ENCODE results near the gene IRF2BPL.
"Not testable (repeated sequence)": the region's sequence is repeated elsewhere in the genome, so short reads cannot be mapped to it uniquely, and the experiment has no call there.

The IRF2BPL gene

GRCh38 chr14:77032844-77033621 lies 4.5 kb upstream of the IRF2BPL start:
- H3K4me3 Mint-ChIP-seq, result peak overlapping the region; percentile 90 to 99
- ATAC-seq (replicated peaks) (peak; percentile 49 to 53), DNase-seq (peak; percentile 60)
- H3K9me3 Mint-ChIP-seq, result no peaks in the 10 kb centered on the region
- peaks cover 1 to 5% of the 10 kb centered on the region in 2 donors for H3K36me3 Mint-ChIP-seq
- peaks cover 37 to 76% of the 10 kb centered on the region in 2 donors for H3K4me1 Mint-ChIP-seq
- H3K27ac Mint-ChIP-seq, result peak overlapping the region; percentile 99
- H3K27me3 Mint-ChIP-seq, result no peaks in the 10 kb centered on the region

GRCh38 chr14:77032491-77032843 lies 4.0 kb upstream of the IRF2BPL start:
- Mint-ChIP-seq H3K4me3 (peak overlapping the region; percentile 90 to 99), H3K27me3 (no peaks in the 10 kb centered on the region), H3K27ac (peak overlapping the region; percentile 99), H3K36me3 (peaks cover 1 to 5% of the 10 kb centered on the region in 2 donors), H3K9me3 (no peaks in the 10 kb centered on the region), H3K4me1 (peaks cover 32 to 70% of the 10 kb centered on the region in 2 donors)
- DNase-seq (no peak), ATAC-seq (replicated peaks) (no peak)

- H3K27ac Mint-ChIP-seq, result peak overlapping the region; percentile 99
- ATAC-seq (replicated peaks) (no peak), DNase-seq (no peak)
- no peaks in the 10 kb centered on the region for H3K27me3 Mint-ChIP-seq
- H3K4me3 Mint-ChIP-seq, result peak overlapping the region; percentile 90 to 99
- peaks cover 28 to 65% of the 10 kb centered on the region in 2 donors for H3K4me1 Mint-ChIP-seq
- peaks cover 1 to 5% of the 10 kb centered on the region in 2 donors for H3K36me3 Mint-ChIP-seq
- no peaks in the 10 kb centered on the region for H3K9me3 Mint-ChIP-seq
Measured at GRCh38 chr14:77031759-77032490, 3.4 kb upstream of the IRF2BPL start.

- no peaks in the 10 kb centered on the region for H3K9me3 Mint-ChIP-seq
- ATAC-seq (replicated peaks) (peak; percentile 54 to 55), DNase-seq (peak; percentile 69)
- H3K27me3 Mint-ChIP-seq, result no peaks in the 10 kb centered on the region
- H3K36me3 Mint-ChIP-seq, result peaks cover 16 to 23% of the 10 kb centered on the region in 2 donors
- peaks cover 28 to 48% of the 10 kb centered on the region in 2 donors for H3K4me1 Mint-ChIP-seq
- H3K27ac Mint-ChIP-seq, result peak overlapping the region; percentile 92
- peak overlapping the region; percentile 95 for H3K4me3 Mint-ChIP-seq
Measured at GRCh38 chr14:77027538-77028383, 747 bp downstream of the IRF2BPL start.

- peak overlapping the region; percentile 95 for H3K4me3 Mint-ChIP-seq
Measured at GRCh38 chr14:77026930-77027537, 1.5 kb downstream of the IRF2BPL start.

GRCh38 chr14:77026166-77026929 lies 2.2 kb downstream of the IRF2BPL start:
- Mint-ChIP-seq H3K27me3 (no peaks in the 10 kb centered on the region), H3K36me3 (peaks cover 18 to 26% of the 10 kb centered on the region in 2 donors), H3K4me1 (peaks cover 29 to 48% of the 10 kb centered on the region in 2 donors), H3K9me3 (no peaks in the 10 kb centered on the region), H3K27ac (peak overlapping the region; percentile 56), H3K4me3 (peak overlapping the region; percentile 73 to 95)
- ATAC-seq (replicated peaks) (no peak), DNase-seq (no peak)

More at GRCh38 chr14:77026930-77027537, 1.5 kb downstream of the IRF2BPL start:
- peaks cover 29 to 48% of the 10 kb centered on the region in 2 donors for H3K4me1 Mint-ChIP-seq
- H3K27me3 Mint-ChIP-seq, result no peaks in the 10 kb centered on the region
- peak; percentile 33 for DNase-seq
- H3K36me3 Mint-ChIP-seq, result peaks cover 18 to 26% of the 10 kb centered on the region in 2 donors
- H3K27ac Mint-ChIP-seq, result no peak overlapping the region
- peak; percentile 29 to 30 for ATAC-seq (replicated peaks)
- H3K9me3 Mint-ChIP-seq, result no peaks in the 10 kb centered on the region

- Mint-ChIP-seq H3K4me3 (peak overlapping the region; percentile 53 to 57), H3K27ac (no peak overlapping the region), H3K9me3 (no peaks in the 10 kb centered on the region), H3K4me1 (peaks cover 29 to 48% of the 10 kb centered on the region in 2 donors), H3K36me3 (peaks cover 18 to 26% of the 10 kb centered on the region in 2 donors), H3K27me3 (no peaks in the 10 kb centered on the region)
- ATAC-seq (replicated peaks), result no peak
- DNase-seq, result no peak
Measured at GRCh38 chr14:77025744-77026165, 2.8 kb downstream of the IRF2BPL start.

GRCh38 chr14:77024171-77024691 lies 4.3 kb downstream of the IRF2BPL start:
- no peaks in the 10 kb centered on the region for H3K9me3 Mint-ChIP-seq
- peaks cover 28 to 41% of the 10 kb centered on the region in 2 donors for H3K4me1 Mint-ChIP-seq
- H3K36me3 Mint-ChIP-seq, result peaks cover 18 to 26% of the 10 kb centered on the region in 2 donors
- peak overlapping the region; percentile 31 for H3K27ac Mint-ChIP-seq
- ATAC-seq (replicated peaks) (no peak), DNase-seq (no peak)
- H3K4me3 Mint-ChIP-seq, result peak overlapping the region; percentile 62 to 63
- no peaks in the 10 kb centered on the region for H3K27me3 Mint-ChIP-seq

GRCh38 chr14:77023001-77023996 lies 5.2 kb downstream of the IRF2BPL start:
- DNase-seq (no peak), ATAC-seq (replicated peaks) (no peak)
- H3K4me1 Mint-ChIP-seq, result peaks cover 23 to 34% of the 10 kb centered on the region in 2 donors
- H3K9me3 Mint-ChIP-seq, result no peaks in the 10 kb centered on the region
- peaks cover 18 to 22% of the 10 kb centered on the region in 2 donors for H3K36me3 Mint-ChIP-seq
- H3K27me3 Mint-ChIP-seq, result no peaks in the 10 kb centered on the region
- no peak overlapping the region for H3K27ac Mint-ChIP-seq
- H3K4me3 Mint-ChIP-seq, result no peak overlapping the region

GRCh38 chr14:77022236-77022852 lies 6.2 kb downstream of the IRF2BPL start:
- Mint-ChIP-seq H3K27ac (peak overlapping the region; percentile 42), H3K4me1 (peaks cover 26 to 41% of the 10 kb centered on the region in 2 donors), H3K4me3 (no peak overlapping the region), H3K36me3 (peaks cover 18 to 22% of the 10 kb centered on the region in 2 donors), H3K9me3 (no peaks in the 10 kb centered on the region), H3K27me3 (no peaks in the 10 kb centered on the region)
- DNase-seq, result no peak
- peak; percentile 59 to 63 for ATAC-seq (replicated peaks)

- peaks cover 18 to 22% of the 10 kb centered on the region in 2 donors for H3K36me3 Mint-ChIP-seq
- not testable (repeated sequence) for ATAC-seq (replicated peaks); H3K4me3 Mint-ChIP-seq; DNase-seq; H3K27ac Mint-ChIP-seq; H3K9me3 Mint-ChIP-seq; H3K27me3 Mint-ChIP-seq
- H3K4me1 Mint-ChIP-seq, result peaks cover 26 to 41% of the 10 kb centered on the region in 2 donors
Measured at GRCh38 chr14:77021424-77021823, 7.1 kb downstream of the IRF2BPL start.

- no peak for ATAC-seq (replicated peaks)
- Mint-ChIP-seq H3K27me3 (no peaks in the 10 kb centered on the region), H3K27ac (no peak overlapping the region), H3K36me3 (peaks cover 8 to 11% of the 10 kb centered on the region in 2 donors), H3K9me3 (no peaks in the 10 kb centered on the region), H3K4me1 (peaks cover 17 to 31% of the 10 kb centered on the region in 2 donors), H3K4me3 (no peak overlapping the region)
- no peak for DNase-seq
Measured at GRCh38 chr14:77018785-77019184, 9.7 kb downstream of the IRF2BPL start.
